Measurements from ENCODE around the gene LCP1.

The LCP1 gene

DNA sequence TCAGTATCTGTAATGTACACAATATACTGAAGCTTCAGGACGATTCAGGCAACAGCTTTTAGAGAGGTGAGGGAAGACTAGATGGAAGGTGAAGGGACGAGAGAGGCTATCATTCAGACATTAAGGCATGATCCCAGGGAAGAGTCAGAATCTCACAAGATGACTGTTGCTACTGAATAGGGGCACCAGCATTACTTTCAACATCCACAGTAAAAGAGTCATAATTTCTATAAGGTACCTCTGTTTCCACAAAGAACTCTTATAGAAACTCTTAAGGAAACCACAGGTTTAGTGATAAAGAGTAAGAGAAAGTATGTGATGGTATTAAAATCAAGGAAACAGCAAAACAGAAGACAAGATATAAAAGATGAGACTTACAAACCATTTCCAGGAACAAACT, 23.0 kb downstream of the LCP1 start:
- no peak for DNase-seq (ENCODE audit: low spot score)

DNA sequence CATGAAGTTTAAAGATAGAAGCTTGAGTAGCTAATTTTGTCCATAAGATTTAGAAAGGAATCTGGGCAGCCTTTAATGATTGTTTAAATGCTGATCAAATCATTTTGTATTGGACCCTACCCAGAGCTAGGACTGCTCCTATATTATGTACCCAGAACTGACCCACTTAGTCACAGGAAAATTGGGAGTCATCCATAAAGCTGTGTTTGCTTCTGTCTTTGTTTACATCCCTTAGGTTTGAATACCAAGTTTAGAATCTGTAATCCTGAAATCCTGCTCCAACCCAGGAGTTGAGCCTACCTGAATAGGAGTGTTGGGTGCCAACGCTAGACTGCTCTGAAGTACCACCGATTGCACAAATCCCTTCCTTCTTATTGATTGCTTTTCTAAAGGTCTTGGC, 23.8 kb downstream of the LCP1 start:
- DNase-seq (ENCODE audit: low spot score), result no peak

GRCh38 chr13:46154136-46154801, 27.7 kb downstream of the LCP1 start:
- no peak for DNase-seq (ENCODE audit: low spot score)

GRCh38 chr13:46152627-46153328, 29.2 kb downstream of the LCP1 start:
- no peak for DNase-seq (ENCODE audit: low spot score)

GRCh38 chr13:46150134-46150693, 31.8 kb downstream of the LCP1 start:
- no peak for DNase-seq (ENCODE audit: low spot score)

DNA sequence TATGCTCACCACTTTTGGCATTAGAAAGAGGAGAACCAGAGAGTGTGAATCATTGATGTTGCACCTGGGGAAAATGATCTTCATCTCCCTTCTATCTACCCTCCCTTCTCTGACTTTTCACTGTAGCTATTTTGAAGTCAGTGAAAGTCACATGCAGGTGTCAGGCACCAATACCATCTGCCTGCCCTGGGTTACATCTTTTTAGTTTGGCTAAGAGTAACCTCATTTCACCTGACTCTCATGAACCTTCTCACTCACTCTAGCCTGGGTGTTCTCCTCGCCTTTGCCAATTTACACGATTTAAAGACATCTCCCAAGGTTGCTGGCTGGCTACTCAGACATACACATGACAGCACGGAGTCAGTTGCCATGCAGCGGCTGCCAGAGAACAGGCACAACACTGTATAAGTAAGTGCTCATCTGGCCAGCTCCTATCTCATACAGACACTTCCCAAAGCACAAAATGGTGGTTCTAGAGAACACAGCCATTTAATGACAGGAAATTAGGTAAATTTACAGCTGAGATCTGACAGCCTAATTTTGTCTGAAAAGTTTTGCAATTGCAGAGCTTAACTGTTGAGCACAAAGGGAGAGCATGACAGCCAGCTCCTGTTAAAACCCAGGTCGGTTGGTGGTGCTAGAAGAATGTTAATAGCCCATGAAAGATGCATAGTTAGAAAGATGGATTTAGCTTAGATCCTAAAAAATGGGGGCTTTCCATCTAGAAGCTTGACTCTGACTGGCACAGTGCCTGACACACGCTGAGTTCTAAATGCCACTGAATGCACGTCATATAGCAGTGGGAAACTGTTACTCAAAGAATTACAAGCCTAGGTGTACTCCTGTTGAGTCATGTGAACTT, 32.5 kb downstream of the LCP1 start:
- no peak for DNase-seq (ENCODE audit: low spot score)

- DNase-seq (ENCODE audit: low spot score), result no peak
Observed at GRCh38 chr13:46146898-46147297, 35.1 kb downstream of the LCP1 start.

- DNase-seq (ENCODE audit: low spot score), result no peak
Observed at GRCh38 chr13:46145950-46146349, 36.0 kb downstream of the LCP1 start.

GRCh38 chr13:46145135-46145534, 36.8 kb downstream of the LCP1 start:
- no peak for DNase-seq (ENCODE audit: low spot score)

DNA sequence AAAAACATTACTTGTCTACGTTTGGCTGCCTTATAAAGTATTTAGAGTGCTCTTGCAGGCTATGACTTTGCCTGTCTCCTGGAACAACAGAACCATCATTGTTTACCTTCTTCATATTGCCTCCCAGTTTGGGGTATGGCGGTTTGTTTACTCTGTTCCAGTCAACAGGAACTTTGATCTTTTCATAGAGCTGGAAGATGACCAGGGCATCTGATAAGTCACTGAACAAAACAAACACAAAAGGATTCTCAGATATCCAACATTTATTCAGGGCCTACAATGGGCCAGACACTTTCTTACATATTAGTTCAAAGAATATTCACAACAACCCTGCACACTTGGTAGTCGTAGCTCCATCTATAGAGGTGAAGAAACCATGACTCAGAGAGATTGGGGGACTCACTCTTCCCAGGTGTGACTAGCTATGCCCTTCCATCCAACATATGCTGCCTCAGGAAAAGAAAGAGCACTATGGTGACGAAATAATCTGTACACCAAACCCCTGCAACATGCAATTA, 38.7 kb downstream of the LCP1 start:
- DNase-seq (ENCODE audit: low spot score), result no peak

GRCh38 chr13:46142776-46143175, 39.2 kb downstream of the LCP1 start:
- no peak for DNase-seq (ENCODE audit: low spot score)

- no peak for DNase-seq (ENCODE audit: low spot score)
Observed at GRCh38 chr13:46140044-46140443, 41.9 kb downstream of the LCP1 start.

DNA sequence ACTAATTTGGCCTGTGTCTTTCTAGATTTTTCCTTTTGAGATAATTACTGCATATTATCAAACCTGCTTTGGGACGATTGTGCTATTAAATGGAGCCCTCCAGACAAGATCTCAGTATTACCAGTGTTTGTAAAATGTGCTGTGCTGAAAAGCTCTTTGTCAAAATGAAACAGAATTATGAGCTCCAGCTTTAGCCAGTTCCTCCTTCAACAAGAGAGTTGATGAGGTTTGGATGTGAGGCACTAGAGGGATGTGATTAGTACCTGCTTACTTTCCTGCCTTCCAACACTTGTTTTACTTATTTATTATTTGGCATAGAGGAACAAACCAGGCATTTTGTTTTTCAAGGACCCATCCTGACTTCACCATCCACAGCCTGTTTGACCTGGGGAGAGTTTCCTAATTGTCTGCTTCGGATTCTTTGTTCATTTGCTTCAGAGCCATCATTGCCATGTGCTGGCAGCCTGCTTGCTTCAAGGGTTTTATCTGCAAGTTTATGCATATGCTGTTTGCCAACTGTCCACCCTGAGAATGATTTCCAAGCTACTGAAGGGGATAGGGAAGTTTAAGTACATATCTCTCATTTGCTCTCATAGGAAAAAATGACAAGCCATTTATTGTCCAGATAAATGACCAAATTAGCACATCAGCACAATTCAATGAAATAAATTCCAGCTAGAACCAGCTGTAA, 44.2 kb downstream of the LCP1 start:
- no peak for DNase-seq (ENCODE audit: low spot score)

DNA sequence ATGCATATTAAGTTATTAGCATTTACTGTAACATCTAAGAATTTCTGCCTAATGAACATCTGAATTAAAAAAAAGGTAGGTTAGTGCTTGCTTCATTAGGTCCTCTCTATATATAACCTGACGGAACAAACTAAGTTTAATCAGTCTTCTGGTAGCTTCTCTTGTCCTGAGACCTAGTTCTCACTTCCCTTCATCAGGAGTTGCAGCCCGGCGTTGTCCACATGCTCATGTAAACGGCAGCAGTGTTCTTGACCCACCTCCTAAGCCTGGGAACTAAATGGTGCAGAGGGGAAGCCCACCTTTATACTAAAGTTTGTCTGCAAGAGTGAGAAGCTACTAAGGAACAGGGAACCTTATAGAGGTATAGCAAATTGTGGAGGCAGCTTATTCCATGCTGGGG, 45.3 kb downstream of the LCP1 start:
- DNase-seq (ENCODE audit: low spot score), result no peak

DNA sequence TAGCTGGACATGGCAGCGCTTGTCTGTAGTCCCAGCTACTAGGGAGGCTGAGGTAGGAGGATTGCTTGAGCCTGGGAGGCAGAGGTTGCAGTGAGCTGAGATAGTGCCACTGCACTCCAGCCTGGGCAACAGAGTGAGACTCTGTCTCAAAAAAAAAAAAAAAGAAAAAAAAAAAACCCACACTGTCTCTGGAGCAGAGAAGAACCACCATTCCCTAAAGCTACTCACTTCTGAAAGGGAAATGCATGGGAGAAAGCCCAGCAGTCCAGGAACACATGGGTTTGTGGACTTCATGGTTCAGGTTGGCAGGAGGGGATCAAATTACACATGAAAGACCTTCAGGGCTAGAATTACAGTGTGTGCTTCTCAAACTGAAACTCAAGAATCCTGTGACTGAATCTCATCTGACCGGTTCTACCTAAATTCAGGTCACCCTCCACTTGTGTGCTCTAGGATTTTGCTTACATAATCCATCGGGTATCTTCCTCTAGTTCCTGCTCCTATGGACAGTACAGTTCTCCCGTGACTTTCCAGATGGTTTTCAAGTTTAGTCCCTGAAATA, 46.9 kb downstream of the LCP1 start:
- no peak for DNase-seq (ENCODE audit: low spot score)

DNA sequence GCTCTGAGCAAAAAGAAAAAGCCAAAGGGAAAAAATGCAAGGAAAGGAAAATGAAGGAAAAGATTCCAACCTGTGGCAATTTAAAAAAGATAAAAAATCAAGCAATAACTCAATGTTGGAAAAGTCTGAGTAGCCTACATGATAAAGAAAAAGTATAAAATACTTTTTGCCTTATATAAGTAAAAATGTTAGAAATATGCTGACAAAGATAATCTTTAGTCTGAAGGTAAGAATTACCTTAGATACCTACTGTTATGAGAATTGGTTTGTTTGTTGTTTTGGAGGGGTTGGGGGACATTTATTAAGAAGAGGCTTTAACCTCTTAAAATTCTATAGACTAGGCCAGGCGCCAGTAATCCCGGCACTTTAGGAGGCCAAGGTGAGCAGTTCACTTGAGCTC, 47.5 kb downstream of the LCP1 start:
- DNase-seq (ENCODE audit: low spot score), result no peak

- DNase-seq (ENCODE audit: low spot score), result no peak
Observed at GRCh38 chr13:46132109-46132508, 49.9 kb downstream of the LCP1 start.

DNA sequence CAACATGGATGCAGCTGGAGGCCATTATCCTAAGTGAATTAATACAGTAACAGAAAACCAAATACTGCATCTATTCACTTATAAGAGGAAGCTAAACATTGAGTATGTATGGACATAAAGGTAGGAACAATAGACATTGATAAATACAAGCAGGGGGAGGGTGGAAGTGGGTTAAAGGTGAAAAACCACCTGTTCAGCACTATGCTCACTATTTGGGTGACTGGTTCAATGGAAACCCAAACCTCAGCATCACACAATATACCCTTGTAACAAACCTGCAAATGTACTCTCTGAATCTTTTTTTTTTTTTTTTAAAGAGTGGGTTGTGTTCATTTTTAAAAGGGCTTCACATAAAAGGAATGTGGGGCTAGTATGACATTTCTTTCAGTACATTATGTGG, 50.3 kb downstream of the LCP1 start:
- DNase-seq (ENCODE audit: low spot score), result no peak

GRCh38 chr13:46129955-46130618, 51.9 kb downstream of the LCP1 start:
- DNase-seq (ENCODE audit: low spot score), result no peak

GRCh38 chr13:46129124-46129523, 52.9 kb downstream of the LCP1 start:
- DNase-seq (ENCODE audit: low spot score), result no peak
